GM18909 (cell line): Measurements from ENCODE around the gene CLDN12.

Experiments
- ATAC-seq: cut with Tn5 transposase; IDR thresholded peaks from one replicate; pipeline ENCODE4 v1.9.1; 2021; ENCODE audit warnings: mild to moderate bottlenecking; ENCODE audit not compliant: unreplicated experiment, poor library complexity

CLDN12 gene

GRCh38 chr7:90403174-90404113, at the start of gene CLDN12:
TSS of gene CLDN12 (plus strand) at chr7:90403461. CDS start at chr7:90412677, 9,216 bp downstream.
- ATAC-seq = peak; percentile 96

DNA sequence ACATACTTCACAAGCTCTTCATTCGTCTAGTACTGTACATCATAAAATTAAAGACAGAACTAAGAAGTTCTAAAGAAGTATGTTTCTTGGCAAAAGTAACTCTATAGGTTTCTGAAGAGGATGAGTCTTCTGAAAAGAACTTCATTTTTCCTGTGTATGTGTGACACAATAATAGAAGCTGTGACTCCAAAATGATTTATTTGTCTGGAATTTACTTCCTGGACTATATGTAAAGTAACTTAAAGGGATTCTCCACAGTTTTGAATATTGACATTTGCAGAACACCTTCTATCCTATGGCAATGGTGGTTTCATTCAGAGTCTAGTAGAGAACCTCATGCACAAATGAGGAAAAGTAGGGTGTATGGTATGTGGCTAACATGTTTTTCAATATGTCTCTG, 19.8 kb upstream of the CLDN12 start:
- ATAC-seq = no peak

DNA sequence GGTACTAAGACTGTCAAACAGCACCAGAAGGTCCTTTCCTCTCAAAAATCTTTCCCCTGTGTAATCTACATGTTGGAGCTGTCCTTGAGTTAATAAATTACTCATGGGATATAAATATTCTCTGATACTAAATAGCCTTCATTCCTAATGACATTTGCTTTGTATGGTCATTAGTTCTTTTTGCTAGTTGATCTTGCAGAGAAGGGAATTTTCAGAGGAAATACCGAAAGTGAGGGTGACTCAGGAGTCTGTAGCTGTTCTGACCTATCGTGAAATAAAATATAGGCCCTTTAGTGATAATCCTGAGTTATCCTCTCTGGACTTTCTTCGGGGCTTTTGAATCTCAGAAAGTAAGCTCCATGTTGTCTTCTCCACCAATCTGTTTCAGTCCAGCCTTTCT, 19.4 kb upstream of the CLDN12 start:
- no peak for ATAC-seq

- ATAC-seq = no peak
Measured at GRCh38 chr7:90384433-90384832, 18.8 kb upstream of the CLDN12 start.

DNA sequence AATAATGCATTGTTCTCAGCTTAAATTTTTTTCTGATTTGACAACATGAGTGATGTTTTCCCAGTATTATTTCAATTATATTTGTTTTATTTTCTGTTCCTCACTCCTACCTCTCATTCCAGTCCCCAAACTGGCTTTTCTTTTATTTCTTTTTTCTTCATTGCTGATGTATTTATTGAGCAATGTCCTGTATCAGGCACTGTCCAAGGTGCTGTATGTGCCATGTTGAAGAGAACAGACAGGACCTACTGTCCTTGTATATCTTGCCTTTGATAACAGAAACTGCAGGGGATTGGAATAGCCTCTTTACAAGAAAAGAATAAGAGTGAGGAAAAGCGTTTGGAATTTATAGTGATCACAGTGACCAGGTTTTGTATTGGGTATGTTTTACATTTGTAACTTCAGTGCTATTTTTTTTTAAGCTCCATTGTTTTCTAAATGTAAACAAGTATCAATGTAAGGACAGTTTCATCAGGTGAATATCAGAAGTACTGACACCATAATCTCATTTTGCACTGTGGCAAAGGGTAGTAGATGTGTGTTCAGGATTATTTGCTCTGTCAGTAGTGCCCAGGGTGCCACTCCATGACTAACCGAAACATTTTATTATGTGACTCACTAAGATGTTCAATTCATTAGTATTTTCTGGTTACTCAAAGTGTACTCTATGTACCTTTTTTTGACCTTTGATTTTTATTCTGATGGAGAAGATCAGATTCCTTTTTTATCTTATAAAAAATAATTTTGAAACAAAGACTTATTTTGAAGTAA, 15.6 kb upstream of the CLDN12 start:
- no peak for ATAC-seq

DNA sequence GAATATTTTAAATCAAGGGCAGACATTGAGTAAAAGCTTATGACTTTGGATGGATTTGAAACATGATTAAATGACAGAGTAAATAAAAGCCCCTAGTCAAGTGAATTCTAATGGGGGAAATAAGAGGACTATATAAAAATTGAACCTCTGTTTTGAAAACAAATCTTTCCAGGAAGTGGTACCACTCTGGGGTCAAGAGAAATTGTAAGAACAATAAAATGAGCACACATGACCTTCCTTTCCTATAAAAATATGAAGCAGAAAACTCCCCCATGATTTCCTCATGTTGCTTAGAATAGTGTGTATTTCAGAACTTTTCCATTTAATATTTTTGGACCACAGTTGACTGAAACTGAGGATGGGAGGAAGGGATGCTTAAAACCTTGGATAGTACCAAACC, 12.3 kb upstream of the CLDN12 start:
- ATAC-seq = no peak

DNA sequence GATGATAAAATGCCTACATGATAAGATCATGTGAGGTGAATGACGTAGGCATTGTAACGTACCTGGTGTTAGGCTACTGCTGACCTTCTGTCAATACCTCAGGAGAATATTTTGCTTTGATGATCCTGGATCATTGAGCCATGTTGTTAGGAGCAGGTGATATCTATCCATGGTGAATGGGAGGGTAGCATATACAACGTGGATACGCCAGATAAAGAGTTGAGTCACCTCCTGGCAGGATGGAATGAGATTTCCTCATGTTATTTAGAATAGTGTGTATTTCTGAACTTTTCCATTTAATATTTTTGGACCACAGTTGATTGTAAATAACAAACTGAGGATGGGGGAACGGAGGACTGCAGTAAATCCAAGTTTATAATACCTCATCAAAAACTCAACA, 11.8 kb upstream of the CLDN12 start:
- no peak for ATAC-seq

GRCh38 chr7:90396420-90396819, 6.8 kb upstream of the CLDN12 start:
- no peak for ATAC-seq

DNA sequence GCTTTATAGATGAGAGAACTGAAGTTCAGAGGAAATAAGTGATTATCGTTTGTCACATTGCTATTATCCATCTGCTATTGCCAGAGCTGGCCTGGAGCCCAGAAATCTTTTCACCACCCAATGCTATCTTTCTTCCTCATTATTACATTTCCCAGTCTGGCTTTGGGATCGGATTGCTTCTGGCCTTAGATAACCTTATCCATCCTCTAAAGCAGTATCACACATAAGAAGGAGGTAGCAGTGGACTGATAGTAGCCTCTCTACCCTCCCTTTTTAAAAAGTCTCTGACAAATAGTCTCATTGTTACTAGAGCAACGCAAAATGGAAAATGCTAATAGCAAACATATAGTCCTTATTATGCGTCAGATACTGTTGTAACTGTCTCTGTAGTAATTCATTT, 1.3 kb upstream of the CLDN12 start:
- no peak for ATAC-seq

DNA sequence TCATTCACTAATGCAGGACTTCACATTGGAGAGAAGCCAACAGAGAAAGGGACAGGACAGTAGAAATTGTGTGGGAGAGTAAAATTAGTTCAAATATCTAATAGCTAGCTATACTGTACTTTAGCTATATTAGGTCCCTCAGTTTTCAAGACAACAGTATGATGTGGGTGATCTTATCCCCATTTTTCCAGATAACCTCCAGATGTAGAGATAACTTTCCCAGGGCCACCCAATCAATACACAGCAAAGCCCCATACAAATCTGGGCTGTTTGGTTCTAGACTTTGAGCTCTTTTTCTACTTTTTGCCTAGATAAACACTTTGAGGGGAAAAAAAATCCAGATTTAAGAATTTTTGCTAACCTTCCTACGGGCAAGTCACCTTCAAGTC, 482 bp upstream of the CLDN12 start:
- ATAC-seq = no peak

DNA sequence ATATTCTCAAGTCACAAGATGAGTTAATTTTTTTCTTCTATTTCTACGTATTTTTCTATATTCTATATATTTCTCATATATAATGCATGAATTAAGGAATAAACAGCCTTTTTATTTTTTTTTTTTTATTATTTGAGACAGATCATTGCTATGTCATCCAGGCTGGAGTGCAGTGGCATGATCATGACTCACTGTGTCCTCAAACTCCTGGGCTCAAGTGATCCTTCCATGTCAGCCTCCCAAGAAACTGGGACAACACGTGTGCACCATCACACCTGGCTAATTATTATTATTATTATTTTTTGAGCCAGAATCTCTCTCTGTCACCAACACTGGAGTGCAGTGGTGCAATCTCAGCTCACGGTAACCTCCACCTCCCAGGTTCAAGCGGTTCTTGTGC, 1.5 kb downstream of the CLDN12 start:
- no peak for ATAC-seq

DNA sequence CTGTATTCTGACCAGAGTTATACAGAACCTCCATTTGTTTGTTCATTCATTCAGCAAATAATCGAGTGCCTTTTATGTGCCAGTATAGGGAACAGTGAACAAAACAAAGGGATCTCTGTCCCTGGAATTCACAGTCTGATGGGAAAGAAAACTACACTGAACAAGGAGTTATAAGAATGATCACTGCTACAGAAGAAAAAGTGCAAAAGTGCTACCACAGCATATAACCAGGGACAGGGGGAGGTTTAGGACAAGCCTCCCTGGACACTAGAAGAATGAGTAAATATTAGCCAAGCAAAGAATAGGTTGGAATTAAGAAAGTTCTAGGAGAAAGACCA, 4.2 kb downstream of the CLDN12 start:
- no peak for ATAC-seq

GRCh38 chr7:90408142-90408541, 4.9 kb downstream of the CLDN12 start:
- no peak for ATAC-seq

DNA sequence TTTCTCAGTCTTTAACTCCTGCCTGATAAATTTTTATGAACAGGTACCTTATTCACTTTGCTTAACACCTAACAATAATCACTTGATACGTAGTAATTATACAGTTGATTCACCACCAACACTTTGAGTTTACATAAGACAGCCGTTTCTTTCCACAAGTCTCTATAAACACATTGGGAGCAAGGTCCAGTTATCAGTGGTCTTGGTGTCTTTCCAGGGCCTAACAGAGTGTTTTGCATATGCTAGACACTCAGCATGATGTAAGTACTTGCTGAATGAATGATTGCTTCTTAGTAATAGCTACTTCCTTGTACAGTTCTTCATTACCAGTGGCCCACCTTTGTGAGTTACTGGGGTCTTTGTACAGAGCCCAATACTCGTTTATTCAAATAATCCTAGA, 6.4 kb downstream of the CLDN12 start:
- ATAC-seq = no peak

GRCh38 chr7:90411510-90411909, 8.2 kb downstream of the CLDN12 start:
- no peak for ATAC-seq

- peak; percentile 74 for ATAC-seq
Measured at GRCh38 chr7:90412458-90413184, 9.4 kb downstream of the CLDN12 start.

GRCh38 chr7:90413185-90413528, 9.9 kb downstream of the CLDN12 start:
- peak; percentile 12 for ATAC-seq

GRCh38 chr7:90421651-90422050, 18.4 kb downstream of the CLDN12 start:
- no peak for ATAC-seq

- ATAC-seq = peak; percentile 93
Measured at GRCh38 chr7:90424720-90425119, 21.5 kb downstream of the CLDN12 start.

DNA sequence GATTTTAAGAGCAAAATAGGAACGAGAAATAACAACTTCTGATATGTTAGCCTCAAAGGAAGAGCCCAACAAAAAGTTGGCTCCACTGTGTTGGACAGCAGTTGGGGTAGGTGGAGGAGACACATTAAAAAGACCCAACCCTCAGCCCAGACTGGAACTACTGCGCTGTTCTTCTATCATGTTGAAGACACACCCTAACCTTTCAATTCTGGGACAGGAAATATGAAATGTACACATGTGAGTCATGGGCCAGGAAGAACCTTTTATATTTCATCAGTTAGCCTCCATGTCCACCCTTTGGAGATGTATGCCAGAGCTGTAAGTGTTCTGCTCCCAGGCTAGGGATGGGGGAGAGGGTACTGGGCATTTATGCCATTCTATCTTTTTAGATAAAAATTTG, 22.1 kb downstream of the CLDN12 start:
- ATAC-seq = no peak
